ENCODE data around the gene RGP1. TPM values are rescaled to one million over a fixed set of nuclear protein-coding genes. Genes with fewer than 3 reads are reported as not detected.

Gene RGP1
- total and polyA plus RNA-seq, 2 experiments from 2014 or later, result 4.7 to 19.1 TPM

GRCh38 chr9:35708146-35708545, 40.9 kb upstream of the RGP1 start:
- Histone ChIP-seq H3K4me3 (no peak overlapping the region), H3K9me2 (ENCODE audit: insufficient read depth) (no peaks in the 10 kb centered on the region), H3K79me2 (ENCODE audit: insufficient read depth) (peaks cover 59% of the 10 kb centered on the region), H2AFZ (no peak overlapping the region), H3K27ac (no peak overlapping the region), H3K36me3 (ENCODE audit: low read depth) (peaks cover 88% of the 10 kb centered on the region), H3K4me2 (ENCODE audit: unreplicated experiment) (no peak overlapping the region), H3F3A (ENCODE audit: insufficient read depth) (peaks cover 62% of the 10 kb centered on the region), H3K9me3 (ENCODE audit: low read depth) (no peaks in the 10 kb centered on the region), H3K4me1 (ENCODE audit: insufficient read depth) (no peaks in the 10 kb centered on the region), H3K27me3 (replicated peaks; ENCODE audit: insufficient read depth) (no peaks in the 10 kb centered on the region), H3K9ac (no peak overlapping the region), H4K20me1 (ENCODE audit: insufficient read depth) (no peaks in the 10 kb centered on the region)
- TF ChIP-seq EZH2phosphoT487 (IDR thresholded peaks at IDR 0.05; ENCODE audit: insufficient read depth, low read depth) (no peak), EZH2 (IDR thresholded peaks at IDR 0.05; ENCODE audit: insufficient read depth, poor library complexity, severe bottlenecking) (no peak)
- in situ Hi-C loops (cut with MboI), result loop anchor here (25.0 kb wide), 1 partner anchor 96 kb away; the partner anchor contains the start of genes CD72 and TESK1
- no peak for DNase-seq
- WGBS, 2 experiments (ENCODE audit: low coverage in 1 of 2, low lambda C conversion rate in 2 of 2, missing lambda C conversion rate in 2 of 2), result 98 to 99% methylated on average over 4 of the region's 4 CpGs

- Histone ChIP-seq H3K27ac (no peak overlapping the region), H3K36me3 (ENCODE audit: low read depth) (peaks cover 81% of the 10 kb centered on the region), H3K4me3 (no peak overlapping the region), H3K27me3 (replicated peaks; ENCODE audit: insufficient read depth) (no peaks in the 10 kb centered on the region), H3K9me2 (ENCODE audit: insufficient read depth) (no peaks in the 10 kb centered on the region), H3F3A (ENCODE audit: insufficient read depth) (peaks cover 66% of the 10 kb centered on the region), H2AFZ (no peak overlapping the region), H3K9ac (no peak overlapping the region), H4K20me1 (ENCODE audit: insufficient read depth) (no peaks in the 10 kb centered on the region), H3K9me3 (ENCODE audit: low read depth) (no peaks in the 10 kb centered on the region), H3K79me2 (ENCODE audit: insufficient read depth) (peaks cover 76% of the 10 kb centered on the region), H3K4me2 (ENCODE audit: unreplicated experiment) (no peak overlapping the region), H3K4me1 (ENCODE audit: insufficient read depth) (no peaks in the 10 kb centered on the region)
- TF ChIP-seq EZH2 (IDR thresholded peaks at IDR 0.05; ENCODE audit: insufficient read depth, poor library complexity, severe bottlenecking) (no peak), EZH2phosphoT487 (IDR thresholded peaks at IDR 0.05; ENCODE audit: insufficient read depth, low read depth) (no peak)
- WGBS, 2 experiments (ENCODE audit: low coverage in 1 of 2, low lambda C conversion rate in 2 of 2, missing lambda C conversion rate in 2 of 2), result 67 to 70% methylated on average over 7 of the region's 7 CpGs
- in situ Hi-C loops (cut with MboI), result loop anchor here (25.0 kb wide), 1 partner anchor 99 kb away; the partner anchor contains the start of genes CD72 and TESK1
- no peak for DNase-seq
Measured at GRCh38 chr9:35710818-35711500, 38.1 kb upstream of the RGP1 start.

- H4K20me1 ChIP-seq (ENCODE audit: insufficient read depth), result no peaks in the 10 kb centered on the region
Measured at GRCh38 chr9:35711501-35712428, 37.3 kb upstream of the RGP1 start.

GRCh38 chr9:35712762-35713400, 36.2 kb upstream of the RGP1 start:
- Histone ChIP-seq H3K9me3 (ENCODE audit: low read depth) (no peaks in the 10 kb centered on the region), H3K27me3 (replicated peaks; ENCODE audit: insufficient read depth) (no peaks in the 10 kb centered on the region), H4K20me1 (ENCODE audit: insufficient read depth) (no peaks in the 10 kb centered on the region), H2AFZ (no peak overlapping the region), H3K9me2 (ENCODE audit: insufficient read depth) (no peaks in the 10 kb centered on the region), H3F3A (ENCODE audit: insufficient read depth) (peaks cover 55% of the 10 kb centered on the region), H3K27ac (no peak overlapping the region), H3K4me1 (ENCODE audit: insufficient read depth) (no peaks in the 10 kb centered on the region), H3K4me2 (ENCODE audit: unreplicated experiment) (no peak overlapping the region), H3K4me3 (no peak overlapping the region), H3K36me3 (ENCODE audit: low read depth) (peaks cover 81% of the 10 kb centered on the region), H3K9ac (no peak overlapping the region), H3K79me2 (ENCODE audit: insufficient read depth) (peaks cover 76% of the 10 kb centered on the region)
- in situ Hi-C loops (cut with MboI), result loop anchor here (25.0 kb wide), 1 partner anchor 101 kb away; the partner anchor contains the start of genes CD72 and TESK1
- no peak for DNase-seq
- 93 to 94% methylated on average over 11 of the region's 11 CpGs for WGBS, 2 experiments (ENCODE audit: low coverage in 1 of 2, low lambda C conversion rate in 2 of 2, missing lambda C conversion rate in 2 of 2)
- TF ChIP-seq EZH2phosphoT487 (IDR thresholded peaks at IDR 0.05; ENCODE audit: insufficient read depth, low read depth) (no peak), EZH2 (IDR thresholded peaks at IDR 0.05; ENCODE audit: insufficient read depth, poor library complexity, severe bottlenecking) (no peak)

More at GRCh38 chr9:35711501-35712428, 37.3 kb upstream of the RGP1 start:
- peaks cover 81% of the 10 kb centered on the region for H3K36me3 ChIP-seq (ENCODE audit: low read depth)
- no peaks in the 10 kb centered on the region for H3K27me3 ChIP-seq (replicated peaks; ENCODE audit: insufficient read depth)
- 86 to 89% methylated on average over 19 to 21 of the region's 21 CpGs for WGBS, 2 experiments (ENCODE audit: low coverage in 1 of 2, low lambda C conversion rate in 2 of 2, missing lambda C conversion rate in 2 of 2)
- peaks cover 66% of the 10 kb centered on the region for H3F3A ChIP-seq (ENCODE audit: insufficient read depth)
- no peak overlapping the region for H3K27ac ChIP-seq
- H3K4me2 ChIP-seq (ENCODE audit: unreplicated experiment), result no peak overlapping the region
- no peaks in the 10 kb centered on the region for H3K9me3 ChIP-seq (ENCODE audit: low read depth)
- in situ Hi-C loops (cut with MboI), result loop anchor here (25.0 kb wide), 1 partner anchor 99 kb away; the partner anchor contains the start of genes CD72 and TESK1
- H3K4me3 ChIP-seq, result no peak overlapping the region
- no peak for DNase-seq
- H2AFZ ChIP-seq, result no peak overlapping the region
- H3K4me1 ChIP-seq (ENCODE audit: insufficient read depth), result no peaks in the 10 kb centered on the region
- no peak overlapping the region for H3K9ac ChIP-seq
- no peak for TF ChIP-seq EZH2 (IDR thresholded peaks at IDR 0.05; ENCODE audit: insufficient read depth, poor library complexity, severe bottlenecking)
- TF ChIP-seq EZH2phosphoT487 (IDR thresholded peaks at IDR 0.05; ENCODE audit: insufficient read depth, low read depth), result no peak
- no peaks in the 10 kb centered on the region for H3K9me2 ChIP-seq (ENCODE audit: insufficient read depth)
- H3K79me2 ChIP-seq (ENCODE audit: insufficient read depth), result peaks cover 76% of the 10 kb centered on the region

Measured in GM23248 (cell line).